ENCODE measurements around the gene PAPPA2. TPM values are rescaled to one million over a fixed set of nuclear protein-coding genes. Genes with fewer than 3 reads are reported as not detected.

PAPPA2 gene
- total RNA-seq, 1 experiment from 2014 or later, result 0.81 TPM

DNA sequence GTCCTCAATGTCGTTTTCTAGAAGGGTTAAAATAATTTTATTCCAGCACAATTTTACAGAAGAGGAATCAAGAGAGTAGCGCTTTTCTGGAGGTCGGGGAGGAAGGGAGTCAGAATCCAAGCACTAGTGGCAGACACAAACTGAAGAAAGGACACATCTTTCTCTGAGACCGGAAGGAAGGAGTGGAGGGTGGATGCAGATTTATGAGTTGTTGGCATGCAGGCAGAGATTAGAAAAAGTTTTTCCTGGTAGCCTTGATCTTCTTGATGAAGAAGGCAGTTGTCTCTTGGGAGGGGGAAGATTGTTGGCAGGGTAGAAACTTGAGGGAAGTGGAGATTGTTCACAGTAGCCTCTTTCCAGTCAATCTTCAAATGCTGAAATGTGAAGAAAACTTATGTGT, 149.8 kb downstream of the PAPPA2 start:
- no peak overlapping the region for H3K27ac Mint-ChIP-seq
- Histone ChIP-seq H4K5ac (ENCODE audit: insufficient read length, low read depth, low read length) (no peak overlapping the region), H3T11ph (ENCODE audit: low read length) (no peak overlapping the region), H2BK20ac (ENCODE audit: low read depth, low read length, poor library complexity, severe bottlenecking) (no peak overlapping the region), H3K9me3 (ENCODE audit: control insufficient read depth, low read depth, low read length) (no peaks in the 10 kb centered on the region), H3K18ac (ENCODE audit: insufficient read length, low read depth, low read length) (no peak overlapping the region), H4K20me1 (ENCODE audit: control insufficient read depth, insufficient read depth, insufficient read length) (no peaks in the 10 kb centered on the region), H3K14ac (ENCODE audit: insufficient read depth, low read length) (no peak overlapping the region), H3K79me2 (ENCODE audit: insufficient read depth, low read length) (no peaks in the 10 kb centered on the region), H2BK15ac (ENCODE audit: low read depth, low read length) (no peak overlapping the region), H4K91ac (ENCODE audit: insufficient read length, low read depth, low read length) (no peak overlapping the region), H3K4ac (ENCODE audit: low read depth, low read length) (no peak overlapping the region), H2BK12ac (ENCODE audit: insufficient read length, low read depth, low read length) (no peak overlapping the region), H3K79me1 (ENCODE audit: insufficient read depth, low read depth, low read length, poor library complexity, severe bottlenecking) (no peaks in the 10 kb centered on the region), H3K4me1 (ENCODE audit: insufficient read depth, low read length) (no peaks in the 10 kb centered on the region), H2AK5ac (ENCODE audit: insufficient read length, low read length) (no peak overlapping the region), H3K9ac (ENCODE audit: extremely low read depth, insufficient read length, low read length) (no peak overlapping the region), H3K23ac (ENCODE audit: insufficient read length, low read depth, low read length) (no peak overlapping the region), H2BK120ac (ENCODE audit: low read depth, low read length, poor library complexity, severe bottlenecking) (no peak overlapping the region), H3K4me2 (ENCODE audit: insufficient read depth, insufficient read length, low read length) (no peak overlapping the region), H4K8ac (replicated peaks; ENCODE audit: insufficient read length, low read depth, low read length) (no peak overlapping the region), H3K56ac (ENCODE audit: insufficient read length, low read depth, low read length) (no peak overlapping the region), H2BK5ac (ENCODE audit: insufficient read length, low read length) (no peak overlapping the region), H2AFZ (ENCODE audit: low read length) (no peak overlapping the region), H3K23me2 (ENCODE audit: insufficient read length, low read depth, low read length, poor library complexity, severe bottlenecking) (no peaks in the 10 kb centered on the region), H3K27me3 (ENCODE audit: insufficient read depth, low read length) (no peaks in the 10 kb centered on the region), H3K27ac (ENCODE audit: insufficient read length, low read depth, low read length) (no peak overlapping the region)
- H3K27me3 Mint-ChIP-seq (ENCODE audit: low read depth), result no peaks in the 10 kb centered on the region
- DNase-seq, result no peak
- H3K9me3 Mint-ChIP-seq, result no peaks in the 10 kb centered on the region; a peak in 1 of 5 replicates
- H3K4me1 Mint-ChIP-seq, result no peaks in the 10 kb centered on the region
- no peak overlapping the region for H3K4me3 Mint-ChIP-seq
- TF ChIP-seq, protein P1, sequence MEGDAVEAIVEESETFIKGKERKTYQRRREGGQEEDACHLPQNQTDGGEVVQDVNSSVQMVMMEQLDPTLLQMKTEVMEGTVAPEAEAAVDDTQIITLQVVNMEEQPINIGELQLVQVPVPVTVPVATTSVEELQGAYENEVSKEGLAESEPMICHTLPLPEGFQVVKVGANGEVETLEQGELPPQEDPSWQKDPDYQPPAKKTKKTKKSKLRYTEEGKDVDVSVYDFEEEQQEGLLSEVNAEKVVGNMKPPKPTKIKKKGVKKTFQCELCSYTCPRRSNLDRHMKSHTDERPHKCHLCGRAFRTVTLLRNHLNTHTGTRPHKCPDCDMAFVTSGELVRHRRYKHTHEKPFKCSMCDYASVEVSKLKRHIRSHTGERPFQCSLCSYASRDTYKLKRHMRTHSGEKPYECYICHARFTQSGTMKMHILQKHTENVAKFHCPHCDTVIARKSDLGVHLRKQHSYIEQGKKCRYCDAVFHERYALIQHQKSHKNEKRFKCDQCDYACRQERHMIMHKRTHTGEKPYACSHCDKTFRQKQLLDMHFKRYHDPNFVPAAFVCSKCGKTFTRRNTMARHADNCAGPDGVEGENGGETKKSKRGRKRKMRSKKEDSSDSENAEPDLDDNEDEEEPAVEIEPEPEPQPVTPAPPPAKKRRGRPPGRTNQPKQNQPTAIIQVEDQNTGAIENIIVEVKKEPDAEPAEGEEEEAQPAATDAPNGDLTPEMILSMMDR (conservative IDR thresholded peaks at IDR 0.05), result no peak
- no peaks in the 10 kb centered on the region for H3K36me3 Mint-ChIP-seq (ENCODE audit: insufficient read depth in 1 of 3, low read depth in 3 of 3)
- no CpG with 5 or more reads among the region's 4 CpGs for WGBS (ENCODE audit: extremely low coverage, insufficient read length, low lambda C conversion rate)
